Renal cortex interstitium (tissue), 11 donors: ENCODE measurements around the gene PTGER2. TPM values are rescaled to one million over a fixed set of nuclear protein-coding genes. Genes with fewer than 3 reads are reported as not detected.

Experiments
- DNase-seq, 11 donors: peaks; one replicate each; pipeline ENCODE4 v3.0.0-alpha.2; 2013; ENCODE audit warnings: low read depth in 9 of 11, low spot score in 4 of 11; ENCODE audit errors: extremely low read depth in 1 of 11
- polyA plus RNA-seq, 3 donors: library from polyadenylated mRNA; unstranded; fragments of 120-200 nt; gene quantifications; one replicate each; pipeline ENCODE4 v1.2.1, GENCODE V29; 2013; ENCODE audit not compliant: insufficient read length in 3 of 3

The PTGER2 gene
- polyA plus RNA-seq, 3 donors: 6.6 to 7.2 (median 6.8) TPM

- no peak for DNase-seq
These were observed 17.7 kb upstream of the PTGER2 start for GRCh38 chr14:52296378-52296777.

GRCh38 chr14:52298795-52299194 lies 15.3 kb upstream of the PTGER2 start:
- DNase-seq: no peak

GRCh38 chr14:52299692-52300278 lies 14.3 kb upstream of the PTGER2 start:
- DNase-seq: peak in 8 of 11 donors; percentile 24 to 61 (median 38)

- no peak for DNase-seq
These were observed 10.9 kb upstream of the PTGER2 start for GRCh38 chr14:52303236-52303635.

DNA sequence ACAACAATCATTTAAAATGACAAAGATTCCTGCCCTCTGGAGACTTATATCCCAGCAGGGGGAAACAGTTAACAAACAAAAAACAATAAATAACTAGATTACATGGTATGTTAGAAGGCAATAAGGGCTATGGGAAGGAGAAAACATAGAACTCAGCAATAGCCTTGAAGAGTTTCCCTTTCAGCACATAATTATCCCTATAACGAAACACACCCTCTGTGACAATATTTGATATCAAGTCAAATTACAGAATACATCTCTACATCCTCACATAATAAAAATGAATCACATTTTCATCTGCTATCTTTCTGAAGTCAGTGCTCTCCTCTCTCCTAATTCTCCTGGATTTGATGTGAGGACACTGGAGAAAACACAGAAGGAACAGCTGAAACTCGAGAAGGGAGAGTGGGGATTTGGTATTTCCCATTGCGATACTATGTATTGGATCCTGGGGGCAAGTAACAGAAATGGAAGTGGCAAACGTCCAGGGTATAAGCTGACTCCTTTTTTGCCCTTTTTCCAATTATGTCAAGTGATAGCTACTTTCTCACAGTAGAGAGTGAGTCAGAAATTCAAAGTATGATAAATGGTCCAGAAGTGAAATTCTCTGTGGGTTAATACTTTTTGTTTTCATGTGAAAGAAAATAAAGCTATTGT lies 9.7 kb upstream of the PTGER2 start:
- no peak for DNase-seq

DNA sequence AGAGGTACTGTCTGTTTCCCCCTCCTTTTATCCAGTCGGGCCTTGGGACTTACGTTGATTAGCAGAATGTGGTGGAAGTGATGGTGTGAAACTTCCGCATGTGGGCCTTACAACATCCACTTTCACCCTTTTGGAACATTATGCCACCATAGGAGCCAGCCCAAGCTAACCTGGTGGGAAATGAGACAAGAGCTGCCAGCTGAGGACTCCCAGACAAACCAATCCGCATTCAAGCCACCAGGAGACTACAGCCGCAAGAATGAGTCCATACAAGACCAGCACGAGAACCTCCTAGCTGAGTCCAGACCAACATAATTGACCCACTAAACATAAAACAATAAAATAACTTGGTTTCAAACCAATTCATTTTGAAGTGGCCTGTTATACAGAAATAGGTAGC lies 9.1 kb upstream of the PTGER2 start:
- DNase-seq: no peak

DNA sequence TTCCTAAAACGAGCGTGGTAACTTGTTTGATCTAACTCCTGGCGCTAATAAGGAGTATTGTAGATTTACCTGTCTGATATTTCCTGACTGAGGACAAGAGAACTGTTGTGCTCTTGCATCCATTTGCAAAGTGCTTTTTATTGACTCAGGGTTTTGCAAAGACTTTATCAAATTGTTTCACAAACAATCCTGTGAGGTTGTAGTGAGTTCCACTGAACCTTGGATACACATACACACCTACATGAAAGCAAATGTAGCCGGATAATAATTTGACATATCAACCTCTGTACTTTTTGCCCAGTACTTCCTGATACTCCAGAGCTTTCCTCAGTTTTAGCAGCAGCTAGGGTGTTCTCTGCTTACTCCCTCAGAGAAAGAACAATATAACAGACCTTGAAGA lies 6.7 kb upstream of the PTGER2 start:
- no peak for DNase-seq

DNA sequence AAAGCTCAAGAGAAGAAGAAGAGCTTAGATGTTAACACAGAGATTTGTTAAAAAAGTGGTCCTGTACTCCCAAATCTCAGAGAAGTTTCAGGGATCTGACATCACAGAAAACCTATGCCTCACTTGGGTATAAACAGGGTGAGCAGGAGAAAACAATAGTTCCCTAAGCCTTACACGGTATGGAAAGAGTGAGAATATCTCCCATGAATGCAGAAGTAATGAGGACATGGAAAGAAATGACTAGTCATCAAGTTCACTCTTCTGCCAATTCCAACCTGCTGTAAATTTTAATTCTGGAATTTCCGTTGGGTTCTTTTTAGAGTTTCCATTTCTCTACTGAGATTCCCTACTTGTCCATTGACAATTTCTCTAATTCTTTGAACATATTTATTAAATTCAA lies 6.2 kb upstream of the PTGER2 start:
- DNase-seq: no peak

DNA sequence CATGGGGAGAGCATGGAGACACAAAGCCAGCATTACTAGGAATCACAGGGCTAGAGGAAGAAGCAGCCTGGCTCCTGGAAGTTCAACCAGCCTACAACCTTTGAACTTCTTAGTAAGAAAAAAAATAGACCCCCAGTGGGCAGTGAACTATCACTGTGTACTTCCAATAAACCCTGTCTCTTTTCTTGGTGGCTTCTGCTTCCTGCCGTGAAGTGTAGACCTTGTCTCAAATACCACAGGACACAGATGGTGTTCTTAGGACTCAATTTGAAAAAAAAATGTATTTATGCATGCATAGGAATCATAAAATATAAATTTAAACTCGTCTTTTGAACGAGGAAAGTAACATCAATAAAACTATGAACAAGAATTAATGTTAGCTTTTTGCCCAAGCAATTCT lies 3.6 kb upstream of the PTGER2 start:
- DNase-seq: no peak

GRCh38 chr14:52312931-52313355 lies 1.2 kb upstream of the PTGER2 start:
- peak in 2 of 11 donors; percentile 32 to 35 for DNase-seq

- peak in 1 of 11 donors; percentile 25 for DNase-seq
These were observed 650 bp upstream of the PTGER2 start for GRCh38 chr14:52313462-52313861.

- DNase-seq: peak in 1 of 11 donors; percentile 24
These were observed 663 bp downstream of the PTGER2 start for GRCh38 chr14:52314595-52315354.

- DNase-seq: no peak
These were observed 1.2 kb downstream of the PTGER2 start for GRCh38 chr14:52315355-52315718.

DNA sequence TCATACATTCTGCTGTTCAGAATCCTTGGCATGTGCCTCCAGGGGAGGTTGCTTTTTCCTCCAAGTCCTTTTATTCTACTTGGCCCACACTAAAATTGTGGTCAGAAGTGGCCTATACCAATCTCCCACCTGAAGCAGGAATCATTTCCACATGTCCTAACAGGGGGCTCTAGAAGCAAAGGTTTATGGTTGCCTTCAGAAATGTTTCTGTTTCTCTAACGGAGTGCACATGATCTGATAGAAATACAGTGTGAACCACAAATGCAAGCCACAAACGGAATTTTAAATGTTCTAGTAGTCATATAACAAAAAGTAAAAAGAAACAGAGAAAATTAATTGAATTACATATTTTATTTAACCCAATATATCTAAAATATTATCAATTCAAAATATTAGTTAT lies 4.0 kb downstream of the PTGER2 start:
- DNase-seq: no peak

DNA sequence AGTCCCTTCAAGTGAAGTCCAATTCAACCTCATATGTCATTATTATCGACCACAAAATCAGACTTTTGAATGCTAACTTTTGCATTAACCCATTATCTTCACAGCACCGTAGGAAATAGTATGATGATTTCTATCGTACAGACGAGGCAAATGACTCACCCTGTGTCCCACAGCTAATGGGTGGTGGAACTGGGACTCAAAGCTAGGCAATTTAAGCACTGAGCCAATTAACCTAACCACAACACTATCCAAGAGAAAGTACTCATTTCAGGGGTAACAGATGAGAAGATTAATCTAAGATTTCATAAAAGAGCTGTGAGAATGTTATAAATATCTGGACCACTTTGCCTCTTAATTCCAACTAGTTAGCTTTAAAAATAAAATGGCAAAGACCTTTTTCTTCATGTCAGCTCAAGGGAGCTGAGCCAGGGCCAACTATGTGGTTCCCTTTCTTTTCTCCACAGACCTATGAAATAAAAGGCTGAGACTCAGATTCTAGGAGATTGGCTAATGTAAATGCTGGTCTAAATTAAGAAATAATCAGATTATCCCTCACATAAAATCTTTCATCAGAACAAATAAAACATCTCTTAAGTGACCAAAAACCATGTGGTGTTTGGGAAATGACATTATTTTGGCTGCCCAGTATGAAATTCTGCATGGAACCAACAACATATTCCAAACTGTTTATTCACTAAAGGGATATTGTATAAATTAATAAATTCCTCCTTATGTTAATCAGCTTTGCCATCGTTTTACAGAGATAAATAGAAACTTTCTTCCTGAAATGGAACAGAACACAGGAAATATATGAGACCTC lies 4.9 kb downstream of the PTGER2 start:
- no peak for DNase-seq

- no peak for DNase-seq
These were observed 5.8 kb downstream of the PTGER2 start for GRCh38 chr14:52319919-52320318.

DNA sequence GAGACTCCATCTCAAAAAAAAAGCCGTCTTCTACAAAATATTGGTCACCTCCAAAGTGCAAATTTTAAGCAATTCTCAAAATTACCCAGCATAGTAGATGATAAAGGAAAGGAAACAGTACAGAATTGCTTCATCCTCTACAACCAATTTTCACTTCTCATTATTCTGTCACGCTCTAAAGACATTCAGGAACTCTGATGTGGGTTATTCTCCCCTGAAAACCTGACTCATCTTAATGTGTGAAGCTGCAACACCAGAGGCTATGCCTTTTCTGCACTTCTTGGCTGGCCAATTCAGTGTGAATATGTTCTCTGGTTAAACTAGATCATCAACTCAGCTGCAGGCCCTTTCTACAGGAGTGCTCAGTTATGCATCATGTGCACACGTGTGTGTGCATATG lies 11.0 kb downstream of the PTGER2 start:
- no peak for DNase-seq

DNA sequence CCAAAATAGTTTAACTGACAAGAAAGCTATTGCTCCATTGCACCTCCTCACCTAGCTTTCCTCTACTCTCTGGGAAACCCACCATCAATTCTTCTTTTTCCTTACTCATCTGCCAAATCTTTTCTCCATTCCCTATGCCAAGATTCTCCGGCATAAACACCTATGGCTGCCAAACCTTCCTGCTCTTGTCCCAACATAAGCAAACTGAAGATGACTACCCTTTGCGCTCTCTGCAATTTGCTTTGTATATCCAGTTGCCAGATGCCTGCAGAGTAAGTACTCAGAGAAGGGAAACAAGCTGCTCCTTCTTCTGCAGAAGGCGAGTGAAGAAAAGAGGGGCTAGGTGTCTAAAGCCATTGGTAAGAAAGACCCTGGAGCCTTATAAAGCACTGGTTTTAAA lies 11.5 kb downstream of the PTGER2 start:
- DNase-seq: no peak

DNA sequence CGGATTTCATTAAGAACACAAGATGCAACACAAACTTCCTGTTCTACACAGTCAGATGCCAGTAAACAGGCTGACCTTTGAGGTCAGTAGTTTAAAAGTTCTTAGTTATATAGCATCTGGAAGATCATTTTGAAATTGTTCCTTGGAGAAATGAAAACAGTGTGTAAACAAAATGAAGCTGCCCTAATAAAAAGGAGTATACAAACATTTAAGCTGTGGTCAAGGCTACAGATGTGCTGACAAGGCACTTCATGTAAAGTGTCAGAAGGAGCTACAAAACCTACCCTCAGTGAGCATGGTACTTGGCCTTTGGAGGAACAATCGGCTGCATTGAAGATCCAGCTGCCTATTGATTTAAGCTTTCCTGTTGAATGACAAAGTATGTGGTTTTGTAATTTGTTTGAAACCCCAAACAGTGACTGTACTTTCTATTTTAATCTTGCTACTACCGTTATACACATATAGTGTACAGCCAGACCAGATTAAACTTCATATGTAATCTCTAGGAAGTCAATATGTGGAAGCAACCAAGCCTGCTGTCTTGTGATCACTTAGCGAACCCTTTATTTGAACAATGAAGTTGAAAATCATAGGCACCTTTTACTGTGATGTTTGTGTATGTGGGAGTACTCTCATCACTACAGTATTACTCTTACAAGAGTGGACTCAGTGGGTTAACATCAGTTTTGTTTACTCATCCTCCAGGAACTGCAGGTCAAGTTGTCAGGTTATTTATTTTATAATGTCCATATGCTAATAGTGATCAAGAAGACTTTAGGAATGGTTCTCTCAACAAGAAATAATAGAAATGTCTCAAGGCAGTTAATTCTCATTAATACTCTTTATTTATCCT lies 13.5 kb downstream of the PTGER2 start:
- DNase-seq: peak in 1 of 11 donors; percentile 46
